NCI-H1436 (cell line): ENCODE measurements around the gene WFIKKN1.
A peak's percentile ranks its signal among the peaks of the same experiment; 100 is the strongest.

Experiments
- DNase-seq: peaks from one replicate; lab custom pipeline; 2025; lab: John Stamatoyannopoulos, UW

WFIKKN1 gene

DNA sequence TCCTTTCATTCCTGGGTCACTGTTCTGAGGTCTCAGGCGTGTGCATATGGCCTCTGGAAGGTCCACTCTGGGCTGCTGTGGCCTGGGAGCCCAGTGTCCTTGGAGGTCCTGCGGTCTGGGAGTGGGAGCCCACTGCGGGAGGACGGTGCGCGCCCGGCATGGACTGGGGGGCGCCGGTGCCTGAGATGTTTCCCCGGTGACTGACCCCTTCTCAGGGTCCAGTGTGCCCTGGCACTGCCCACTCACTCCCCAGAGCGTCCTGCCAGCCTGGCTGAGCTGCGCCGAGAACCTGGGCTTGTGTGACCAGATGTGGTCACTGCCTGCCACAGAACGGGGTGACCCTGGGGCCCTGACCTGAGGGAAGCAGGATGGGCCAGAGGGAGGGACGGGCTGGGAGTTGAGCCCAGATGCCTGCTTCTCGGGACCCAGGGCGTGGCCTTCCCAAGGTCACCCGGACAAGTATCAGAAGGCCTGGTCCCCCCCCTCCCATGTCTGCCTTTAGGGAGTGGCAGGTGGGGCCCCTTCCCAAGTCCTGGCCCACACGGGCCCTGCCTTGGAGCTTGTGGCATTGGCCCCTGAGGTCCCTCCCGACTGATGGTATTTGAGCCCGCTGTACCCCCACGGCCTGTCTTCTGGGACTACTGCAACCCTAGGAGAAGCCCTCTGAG lies 43.6 kb downstream of the WFIKKN1 start:
- DNase-seq: no peak

GRCh38 chr16:674968-675883 lies 44.4 kb downstream of the WFIKKN1 start, which contains the start of gene RHBDL1:
RHBDL1 (plus strand) TSS chr16:675671; CDS start chr16:675791, 120 bp downstream.
- no peak for DNase-seq

DNA sequence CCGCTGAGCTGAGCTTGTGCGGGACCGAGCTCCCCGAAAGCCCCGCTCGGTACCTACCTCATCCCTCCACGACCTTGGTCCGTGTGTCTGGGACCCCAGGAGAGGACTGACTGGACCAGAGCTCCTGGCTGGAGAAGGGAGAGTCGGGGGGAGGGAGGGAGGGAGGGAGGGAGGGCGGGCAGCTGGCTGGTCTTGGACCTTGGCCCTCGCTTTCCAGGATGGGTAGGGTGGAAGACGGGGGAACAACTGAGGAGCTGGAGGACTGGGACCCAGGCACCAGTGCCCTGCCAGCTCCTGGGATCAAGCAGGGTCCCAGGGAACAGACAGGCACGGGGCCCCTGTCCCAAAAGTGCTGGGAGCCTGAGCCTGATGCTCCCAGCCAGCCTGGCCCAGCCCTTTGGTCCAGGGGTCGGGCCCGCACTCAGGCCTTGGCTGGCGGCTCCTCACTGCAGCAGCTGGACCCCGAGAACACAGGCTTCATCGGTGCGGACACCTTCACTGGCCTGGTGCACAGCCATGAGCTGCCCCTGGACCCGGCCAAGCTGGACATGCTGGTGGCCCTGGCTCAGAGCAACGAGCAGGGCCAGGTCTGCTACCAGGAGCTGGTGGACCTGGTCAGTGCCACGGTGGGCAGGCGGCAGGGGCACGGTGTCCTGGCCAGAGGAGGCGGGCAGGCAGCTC lies 45.2 kb downstream of the WFIKKN1 start:
- no peak for DNase-seq

DNA sequence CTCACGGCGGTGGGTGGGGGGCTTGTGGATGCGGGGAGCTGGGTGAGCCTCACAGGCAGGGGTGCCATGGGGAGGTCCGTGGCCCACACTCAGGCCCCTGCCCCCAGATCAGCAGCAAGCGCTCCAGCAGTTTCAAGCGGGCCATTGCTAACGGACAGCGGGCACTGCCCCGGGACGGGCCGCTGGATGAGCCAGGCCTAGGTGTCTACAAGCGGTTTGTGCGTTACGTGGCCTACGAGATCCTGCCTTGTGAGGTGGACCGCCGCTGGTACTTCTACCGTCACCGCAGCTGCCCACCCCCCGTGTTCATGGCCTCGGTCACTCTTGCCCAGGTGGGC lies 45.7 kb downstream of the WFIKKN1 start:
- no peak for DNase-seq

- DNase-seq: peak; percentile 79
These were observed 46.1 kb downstream of the WFIKKN1 start for GRCh38 chr16:676913-677312.

GRCh38 chr16:677316-678190 lies 46.8 kb downstream of the WFIKKN1 start:
- DNase-seq: peak; percentile 27

DNA sequence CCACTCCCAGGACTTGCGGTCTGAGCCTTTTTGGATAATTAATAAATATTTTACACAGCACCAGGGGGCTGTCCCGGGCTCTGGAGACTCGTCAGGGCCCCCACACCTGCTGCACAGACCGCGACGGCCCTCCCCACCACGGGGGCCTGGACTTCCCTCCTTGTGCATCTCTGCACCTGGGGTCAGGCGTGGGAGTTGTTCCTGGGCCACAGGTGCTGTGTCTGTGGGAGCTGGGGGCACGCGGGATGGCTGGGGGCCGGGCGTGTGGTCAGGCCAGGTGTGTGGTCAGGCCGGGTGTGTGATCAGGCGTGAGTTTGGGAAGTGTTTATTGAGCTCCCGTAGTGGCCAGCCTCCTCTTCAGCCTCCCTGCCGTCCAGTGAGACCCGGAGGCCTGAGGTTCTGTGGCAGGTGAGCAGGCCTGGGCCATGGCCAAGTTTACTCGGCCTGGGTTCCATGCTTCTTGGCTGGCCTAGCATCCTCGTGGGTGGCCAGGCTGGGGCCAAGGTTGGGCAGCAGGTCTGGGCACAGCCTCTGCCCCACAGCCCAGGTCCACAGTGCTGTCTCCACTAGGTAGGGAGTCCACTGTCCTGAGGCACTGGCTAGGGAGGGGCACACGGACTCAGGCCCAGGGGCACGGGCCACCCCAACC lies 47.5 kb downstream of the WFIKKN1 start:
- no peak for DNase-seq

GRCh38 chr16:678858-679813 lies 48.4 kb downstream of the WFIKKN1 start:
- peak; percentile 74 for DNase-seq

DNA sequence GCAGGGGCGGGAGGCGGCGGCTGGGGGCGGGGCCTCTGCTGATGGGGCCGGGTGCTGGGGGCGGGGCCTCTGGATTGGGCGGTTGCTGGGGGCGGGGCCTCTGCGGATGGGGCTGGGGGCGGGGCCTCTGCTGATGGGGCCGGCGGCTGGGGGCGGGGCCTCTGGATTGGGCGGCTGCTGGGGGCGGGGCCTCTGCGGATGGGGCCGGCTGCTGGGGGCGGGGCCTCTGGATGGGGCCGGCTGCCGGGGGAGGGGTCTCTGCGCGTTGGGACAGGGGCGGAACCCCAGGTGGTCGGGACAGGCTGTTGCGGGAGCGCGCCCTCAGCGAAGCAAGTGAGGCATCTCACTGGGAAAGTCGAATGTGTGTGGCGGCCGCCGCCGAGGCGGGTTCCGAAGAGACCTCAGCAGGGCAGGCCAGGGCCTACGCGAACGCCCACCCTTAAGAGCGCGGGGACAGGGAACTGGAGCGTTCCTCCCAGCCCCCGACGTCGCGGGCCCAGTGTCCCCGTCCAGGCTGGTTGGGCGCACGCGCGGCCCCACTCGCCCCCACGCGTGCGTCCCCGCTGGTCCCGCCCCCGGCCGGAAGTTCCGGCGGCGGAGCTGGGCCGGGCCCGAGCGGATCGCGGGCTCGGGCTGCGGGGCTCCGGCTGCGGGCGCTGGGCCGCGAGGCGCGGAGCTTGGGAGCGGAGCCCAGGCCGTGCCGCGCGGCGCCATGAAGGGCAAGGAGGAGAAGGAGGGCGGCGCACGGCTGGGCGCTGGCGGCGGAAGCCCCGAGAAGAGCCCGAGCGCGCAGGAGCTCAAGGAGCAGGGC lies 49.2 kb downstream of the WFIKKN1 start, which contains the start of gene STUB1:
TSS of gene STUB1 (plus strand) at position 597 of the 811 bp plus-strand sequence. CDS start at position 713, 116 bp downstream.
- peak; percentile 88 for DNase-seq

GRCh38 chr16:680625-680945 lies 49.8 kb downstream of the WFIKKN1 start:
- no peak for DNase-seq

DNA sequence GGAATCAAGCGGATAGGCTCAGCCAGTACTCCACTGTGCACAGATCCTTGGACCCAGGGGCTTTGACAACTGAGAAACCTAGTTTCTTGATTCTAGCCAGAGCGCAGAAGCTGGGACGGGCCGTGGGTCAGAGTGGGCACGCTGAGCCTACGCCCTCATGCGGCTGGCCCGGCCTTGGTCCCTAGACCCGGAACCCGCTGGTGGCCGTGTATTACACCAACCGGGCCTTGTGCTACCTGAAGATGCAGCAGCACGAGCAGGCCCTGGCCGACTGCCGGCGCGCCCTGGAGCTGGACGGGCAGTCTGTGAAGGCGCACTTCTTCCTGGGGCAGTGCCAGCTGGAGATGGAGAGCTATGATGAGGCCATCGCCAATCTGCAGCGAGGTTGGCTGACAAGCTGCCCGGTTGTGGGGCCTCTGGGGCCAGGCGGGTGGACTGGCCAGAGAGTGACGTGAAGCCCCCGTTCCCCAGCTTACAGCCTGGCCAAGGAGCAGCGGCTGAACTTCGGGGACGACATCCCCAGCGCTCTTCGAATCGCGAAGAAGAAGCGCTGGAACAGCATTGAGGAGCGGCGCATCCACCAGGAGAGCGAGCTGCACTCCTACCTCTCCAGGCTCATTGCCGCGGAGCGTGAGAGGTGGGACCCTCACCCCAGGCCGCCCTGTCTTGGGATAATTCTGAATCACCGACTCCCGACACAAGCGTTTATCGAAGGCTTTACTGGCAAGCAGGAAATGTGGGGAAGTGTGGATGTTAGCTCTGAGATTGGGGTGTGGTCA lies 50.4 kb downstream of the WFIKKN1 start:
- no peak for DNase-seq

DNA sequence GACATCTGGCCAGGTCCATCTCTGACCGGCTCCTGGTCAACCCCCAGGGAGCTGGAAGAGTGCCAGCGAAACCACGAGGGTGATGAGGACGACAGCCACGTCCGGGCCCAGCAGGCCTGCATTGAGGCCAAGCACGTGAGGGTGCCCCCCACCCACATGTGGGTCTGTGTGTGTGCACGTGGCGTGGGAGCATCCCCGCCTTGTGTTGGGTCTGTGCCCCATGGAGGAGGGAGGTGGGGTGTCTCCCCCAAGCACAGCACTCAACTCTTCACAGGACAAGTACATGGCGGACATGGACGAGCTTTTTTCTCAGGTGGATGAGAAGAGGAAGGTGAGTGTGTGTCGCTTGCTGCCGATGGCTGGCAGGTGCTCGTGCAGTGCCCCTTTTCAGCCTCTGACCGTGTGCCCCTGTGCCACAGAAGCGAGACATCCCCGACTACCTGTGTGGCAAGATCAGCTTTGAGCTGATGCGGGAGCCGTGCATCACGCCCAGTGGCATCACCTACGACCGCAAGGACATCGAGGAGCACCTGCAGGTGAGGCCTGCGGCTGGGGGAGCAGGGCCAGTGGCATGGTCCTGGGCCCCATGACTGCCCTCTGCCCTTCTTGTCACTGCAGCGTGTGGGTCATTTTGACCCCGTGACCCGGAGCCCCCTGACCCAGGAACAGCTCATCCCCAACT lies 51.1 kb downstream of the WFIKKN1 start:
- no peak for DNase-seq

- no peak for DNase-seq
These were observed 52.0 kb downstream of the WFIKKN1 start for GRCh38 chr16:682493-683395.

- DNase-seq: no peak
These were observed 52.7 kb downstream of the WFIKKN1 start for GRCh38 chr16:683396-684070.
